Gastrocnemius medialis (tissue), 4 donors: Measurements from ENCODE around the gene STX10. TPM values are rescaled to one million over a fixed set of nuclear protein-coding genes. Genes with fewer than 3 reads are reported as not detected.

Experiments
- ATAC-seq, 2 donors: fragments of 150-250 bp; one replicate each; pipeline ENCODE4 v1.9.1; 2016
- DNase-seq, 2 donors: peaks; one replicate each; pipeline ENCODE4 v3.0.0-alpha.2; 2019
- H3K27ac ChIP-seq, 4 donors: fragments of 200-600 bp; sonication (generic); 1 replicate in 1 of 4; 2 replicates in 3 of 4; pipeline ENCODE4 v1.5.1; 2016 to 2018; ENCODE audit warnings: mild to moderate bottlenecking in 2 of 4, moderate library complexity in 1 of 4
- H3K27me3 ChIP-seq, 3 donors: fragments of 200-600 bp; sonication (generic) in 2 of 3; 1 replicate in 1 of 3; 2 replicates in 2 of 3; pipeline versions ENCODE4 v1.5.1 to v1.6.0; 2016 to 2019; ENCODE audit warnings: mild to moderate bottlenecking in 1 of 3, moderate library complexity in 1 of 3
- H3K36me3 ChIP-seq, 2 donors: fragments of 200-600 bp; sonication (generic) in 1 of 2; one replicate each; pipeline ENCODE4 v1.5.1; 2017 to 2018
- H3K4me1 ChIP-seq, 2 donors: fragments of 200-600 bp; sonication (generic) in 1 of 2; one replicate each; pipeline ENCODE4 v1.5.1; 2016 to 2017; ENCODE audit warnings: mild to moderate bottlenecking in 2 of 2
- H3K4me3 ChIP-seq, 4 donors: fragments of 200-600 bp; sonication (generic) in 3 of 4; 1 replicate in 1 of 4; 2 replicates in 3 of 4; pipeline ENCODE4 v1.5.1; 2016 to 2019; ENCODE audit warnings: mild to moderate bottlenecking in 2 of 4
- H3K9me3 ChIP-seq, 3 donors: fragments of 200-600 bp; sonication (generic) in 2 of 3; 1 replicate in 1 of 3; 2 replicates in 2 of 3; pipeline ENCODE4 v1.5.1; 2016 to 2019
- CTCF ChIP-seq, 5 experiments: fragments of 450-650 bp in 3 of 5; fragments of 200-600 bp in 2 of 5; sonication (generic) in 2 of 5; IDR thresholded peaks in 4 of 5; conservative IDR thresholded peaks in 1 of 5; 1 replicate in 4 of 5; 2 replicates in 1 of 5; pipeline ENCODE4 v1.5.1; 2016 to 2019; ENCODE audit warnings: antibody characterized with exemption in 5 of 5, mild to moderate bottlenecking in 3 of 5, moderate library complexity in 3 of 5
- POLR2A ChIP-seq, 2 donors: fragments of 450-650 bp; IDR thresholded peaks; one replicate each; pipeline ENCODE4 v1.6.1; 2017; ENCODE audit warnings: antibody characterized with exemption in 2 of 2, mild to moderate bottlenecking in 2 of 2, moderate library complexity in 2 of 2
- in situ Hi-C, 4 donors: fragments of 200-750 bp; cut with MboI; loops; one replicate each; pipeline versions ENCODE4 v1.15.0 to v1.8.0; 2017; ENCODE audit warnings: low sequenced_read_pairs in 4 of 4
- intact Hi-C: fragments of 100-400 bp; cut with DNase I; formaldehyde crosslinking; loops from one replicate; pipeline ENCODE4 v1.15.1; 2023; ENCODE audit warnings: low total_unique reads
- total RNA-seq, 4 donors: library from RNA; depleted of rRNA; stranded (reverse); fragments of >200 nt; gene quantifications; one replicate each; pipeline versions ENCODE4 v1.1.0 to v1.2.3, GENCODE V29; 2016

Gene STX10
- total RNA-seq, 4 donors from 2014 or later, result 16.5 to 40.7 (median 33.4) TPM

GRCh38 chr19:13109361-13110098 is 40.6 kb downstream of the STX10 start:
- Histone ChIP-seq H3K4me3 (no peak overlapping the region), H3K36me3 (peaks cover 0 to 49% of the 10 kb centered on the region in 2 donors), H3K27ac (no peak overlapping the region), H3K4me1 (no peaks in the 10 kb centered on the region), H3K9me3 (no peaks in the 10 kb centered on the region), H3K27me3 (no peaks in the 10 kb centered on the region)
- TF ChIP-seq CTCF (IDR thresholded peaks at IDR 0.05 in 4 of 5, conservative IDR thresholded peaks at IDR 0.05 in 1 of 5) (no peak), POLR2A (IDR thresholded peaks at IDR 0.05) (no peak)
- DNase-seq (no peak), ATAC-seq (no peak)
- intact Hi-C loops, result loop anchor here (10.0 kb wide), 1 partner anchor 375 kb away; the partner anchor contains the start of genes GET3 and TRIR
- in situ Hi-C loops, result loop anchor here in 1 of 4 donors (25.0 kb wide), 1 partner anchor 153 kb away; no protein-coding TSS in a partner anchor

- no peak for TF ChIP-seq POLR2A (IDR thresholded peaks at IDR 0.05)
- peak in 1 of 5 experiments; percentile 17 for TF ChIP-seq CTCF (IDR thresholded peaks at IDR 0.05 in 4 of 5, conservative IDR thresholded peaks at IDR 0.05 in 1 of 5)
- DNase-seq (no peak), ATAC-seq (peak in 1 of 2 donors; percentile 2)
- H3K9me3 ChIP-seq, result no peaks in the 10 kb centered on the region
- peaks cover 0 to 23% of the 10 kb centered on the region in 2 donors for H3K36me3 ChIP-seq
- H3K27me3 ChIP-seq, result no peaks in the 10 kb centered on the region
- in situ Hi-C loops (loop anchor here in 1 of 4 donors (25.0 kb wide), 1 partner anchor 157 kb away; no protein-coding TSS in a partner anchor), intact Hi-C loops (no loop called here)
- peaks cover 6 to 12% of the 10 kb centered on the region in 2 donors for H3K4me1 ChIP-seq
- peak overlapping the region in 1 of 4 donors; percentile 30 for H3K4me3 ChIP-seq
- H3K27ac ChIP-seq, result peak overlapping the region in 3 of 4 donors; percentile 67 to 85 (median 82)
Observed at GRCh38 chr19:13104848-13105711, 45.1 kb downstream of the STX10 start.

GRCh38 chr19:13104360-13104847 is 45.8 kb downstream of the STX10 start:
- Histone ChIP-seq H3K36me3 (peaks cover 0 to 16% of the 10 kb centered on the region in 2 donors), H3K27ac (peak overlapping the region in 3 of 4 donors; percentile 67 to 85 (median 82)), H3K4me1 (peaks cover 6 to 12% of the 10 kb centered on the region in 2 donors), H3K4me3 (peak overlapping the region in 1 of 4 donors; percentile 30), H3K9me3 (no peaks in the 10 kb centered on the region), H3K27me3 (no peaks in the 10 kb centered on the region)
- TF ChIP-seq POLR2A (IDR thresholded peaks at IDR 0.05) (no peak), CTCF (IDR thresholded peaks at IDR 0.05 in 4 of 5, conservative IDR thresholded peaks at IDR 0.05 in 1 of 5) (peak; percentile 58 to 72 (median 69))
- in situ Hi-C loops, result loop anchor here in 1 of 4 donors (25.0 kb wide), 1 partner anchor 158 kb away; no protein-coding TSS in a partner anchor
- intact Hi-C loops, result no loop called here
- ATAC-seq (peak in 1 of 2 donors; percentile 26), DNase-seq (no peak)

DNA sequence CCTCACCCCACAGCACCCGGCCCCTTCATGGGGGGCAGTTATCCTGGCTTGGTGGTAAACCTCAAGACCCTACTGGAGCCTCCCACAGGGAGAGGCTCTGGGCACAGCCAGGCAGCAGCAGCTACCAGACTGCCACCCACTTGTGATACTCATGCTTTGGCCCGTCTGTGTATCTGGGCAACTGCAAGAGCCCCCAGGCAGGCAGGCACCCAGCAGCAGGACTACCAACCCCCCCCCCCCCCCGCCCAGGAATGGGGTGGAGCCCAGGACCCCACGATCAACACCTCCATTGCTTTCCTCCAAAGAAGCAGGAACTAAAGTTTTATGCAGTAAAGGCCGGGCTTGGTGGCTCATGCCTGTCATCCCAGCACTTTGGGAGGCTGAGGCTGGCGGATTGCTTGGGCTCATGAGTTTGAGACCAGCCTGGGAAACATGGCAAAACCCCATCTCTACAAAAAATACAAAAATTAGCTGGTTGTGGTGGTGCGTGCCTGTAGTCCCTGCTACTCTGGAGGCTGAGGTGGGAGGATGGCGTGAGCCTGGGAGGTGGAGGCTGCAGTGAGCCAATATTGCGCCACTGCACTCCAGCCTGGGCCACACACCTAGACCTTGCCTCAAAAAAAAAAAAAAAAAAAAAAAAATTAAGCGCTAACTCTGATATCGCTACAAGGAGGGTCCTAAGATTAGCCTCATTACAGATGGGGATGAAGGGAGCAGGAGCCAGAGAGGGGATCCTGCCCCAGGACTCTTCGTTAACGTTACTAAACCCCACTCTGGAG is 46.4 kb downstream of the STX10 start:
- no peaks in the 10 kb centered on the region for H3K9me3 ChIP-seq
- H3K36me3 ChIP-seq, result peaks cover 0 to 10% of the 10 kb centered on the region in 2 donors
- ATAC-seq (no peak), DNase-seq (no peak)
- peaks cover 9 to 12% of the 10 kb centered on the region in 2 donors for H3K4me1 ChIP-seq
- intact Hi-C loops (no loop called here), in situ Hi-C loops (loop anchor here in 1 of 4 donors (25.0 kb wide), 1 partner anchor 159 kb away; no protein-coding TSS in a partner anchor)
- peak overlapping the region; percentile 68 to 89 (median 84) for H3K27ac ChIP-seq
- TF ChIP-seq POLR2A (IDR thresholded peaks at IDR 0.05) (no peak), CTCF (IDR thresholded peaks at IDR 0.05 in 4 of 5, conservative IDR thresholded peaks at IDR 0.05 in 1 of 5) (no peak)
- no peaks in the 10 kb centered on the region for H3K27me3 ChIP-seq
- H3K4me3 ChIP-seq, result peak overlapping the region in 1 of 4 donors; percentile 30
